K562 (cell line): Measurements from ENCODE around the gene UQCC5. TPM values are rescaled to one million over a fixed set of nuclear protein-coding genes. Genes with fewer than 3 reads are reported as not detected.

Experiments used
- ATAC-seq: fragments of 200-7000 bp; cut with Tn5 transposase; 3 replicates; pipeline ENCODE4 v1.9.1; 2020; ENCODE audit warnings: moderate library complexity
- BruUV-seq: library from RNA; stranded (reverse); fragments of 400-500 nt; replicated peaks from 2 replicates; lab custom pipeline; 2021; lab: Mats Ljungman, UMichigan
- CTCF ChIA-PET: fragments of 300-600 bp; formaldehyde crosslinking; extraction: SDS; loops from one replicate; lab custom pipeline; 2021; ENCODE audit warnings: low intra/inter-chr PET ratio; lab: Yijun Ruan, JAX
- POLR2A ChIA-PET: fragments of 300-600, 350-650 bp; sonication (Branson Sonifier 250); formaldehyde crosslinking; extraction: SDS; loops from one replicate; lab custom pipeline; 2021; ENCODE audit warnings: antibody characterized with exemption, inconsistent platforms; lab: Yijun Ruan, JAX
- DNase-seq, 4 experiments: peaks; one replicate each; pipeline versions ENCODE4 v3.0.0 to v3.0.0-alpha.2; 2011 to 2018; ENCODE audit warnings: low spot score in 3 of 4, mixed read lengths in 3 of 4; ENCODE audit errors: extremely low read depth in 1 of 4
- FAIRE-seq: peaks from 2 replicates; lab custom pipeline; 2011; peaks lifted over from hg19 to GRCh38; lab: Jason Lieb, UNC
- H2AFZ ChIP-seq: 2 replicates; pipeline ENCODE4 v1.6.0; 2011; ENCODE audit warnings: low read depth, low read length, control low read depth, inconsistent platforms
- H3K27ac ChIP-seq: fragments of 200-600 bp; 3 replicates; pipeline ENCODE4 v1.8.0; 2011; ENCODE audit warnings: low read depth, mild to moderate bottlenecking, control low read depth, inconsistent platforms, low read length, moderate library complexity, mixed read lengths; ENCODE audit errors: extremely low read depth
- H3K27me3 ChIP-seq, 2 experiments: fragments of 300-600 bp in 1 of 2; 2 replicates in 1 of 2; 3 replicates in 1 of 2; pipeline versions ENCODE4 v1.6.0 to v1.8.0; 2011; ENCODE audit warnings: inconsistent platforms in 2 of 2, low read length in 2 of 2, mild to moderate bottlenecking in 1 of 2, mixed read lengths in 1 of 2, moderate library complexity in 1 of 2; ENCODE audit not compliant: control insufficient read depth in 2 of 2, insufficient read depth in 2 of 2
- H3K36me3 ChIP-seq: fragments of 300-600 bp; 3 replicates; pipeline ENCODE4 v1.8.0; 2011; ENCODE audit warnings: mild to moderate bottlenecking, low read length, inconsistent platforms; ENCODE audit not compliant: control insufficient read depth, insufficient read depth
- H3K4me1 ChIP-seq, 2 experiments: fragments of 200-600 bp in 1 of 2; replicated peaks in 1 of 2; 2 replicates in 1 of 2; 3 replicates in 1 of 2; pipeline versions ENCODE4 v1.5.1 to v1.8.0; 2011; ENCODE audit warnings: inconsistent platforms in 2 of 2, low read length in 2 of 2, mild to moderate bottlenecking in 1 of 2, mixed read lengths in 1 of 2, moderate library complexity in 1 of 2; ENCODE audit not compliant: control insufficient read depth in 2 of 2, insufficient read depth in 2 of 2
- H3K4me2 ChIP-seq: 2 replicates; pipeline ENCODE4 v1.6.1; 2011; ENCODE audit warnings: low read length, control low read depth, inconsistent platforms, mixed read lengths; ENCODE audit not compliant: insufficient read depth
- H3K4me3 ChIP-seq: fragments of 200-600 bp; sonication (generic), shearing (Covaris generic); 2 replicates; pipeline ENCODE4 v1.5.1; 2016; ENCODE audit warnings: control low read depth, inconsistent platforms
- H3K79me2 ChIP-seq: fragments of 200-600 bp; 3 replicates; pipeline ENCODE4 v1.8.0; 2011; ENCODE audit warnings: low read length, inconsistent platforms; ENCODE audit not compliant: control insufficient read depth, insufficient read depth
- H3K9ac ChIP-seq, 2 experiments: 2 replicates each; pipeline versions ENCODE4 v1.6.0 to v1.6.1; 2011; ENCODE audit warnings: low read depth in 2 of 2, low read length in 2 of 2, control low read depth in 1 of 2, inconsistent platforms in 1 of 2, mild to moderate bottlenecking in 1 of 2, mixed read lengths in 1 of 2; ENCODE audit not compliant: insufficient read depth in 1 of 2
- H3K9me1 ChIP-seq: one replicate; pipeline ENCODE4 v1.6.0; 2011; ENCODE audit warnings: inconsistent platforms, mild to moderate bottlenecking, low read length, moderate library complexity; ENCODE audit not compliant: control insufficient read depth, insufficient read depth
- H3K9me3 ChIP-seq: replicated peaks from 2 replicates; pipeline ENCODE4 v1.5.1; 2011; ENCODE audit warnings: low read depth, low read length, inconsistent platforms; ENCODE audit not compliant: control insufficient read depth, insufficient read depth
- H4K20me1 ChIP-seq: replicated peaks from 2 replicates; pipeline ENCODE4 v1.6.1; 2011; ENCODE audit warnings: low read length, inconsistent platforms, mixed read lengths; ENCODE audit not compliant: control insufficient read depth, insufficient read depth
- ATF7 ChIP-seq: fragments of 450-650 bp; IDR thresholded peaks from 2 replicates; pipeline ENCODE4 v1.7.1; 2014; ENCODE audit warnings: mild to moderate bottlenecking, moderate library complexity
- CEBPB ChIP-seq: fragments of 450-650 bp; IDR thresholded peaks from 2 replicates; pipeline ENCODE4 v1.6.1; 2016; ENCODE audit warnings: missing genetic modification characterization, missing compliant biosample characterization
- FOXP1 ChIP-seq: sonication (generic); formaldehyde crosslinking; IDR thresholded peaks from 2 replicates; pipeline ENCODE4 v1.8.0; 2022; ENCODE audit warnings: mild to moderate bottlenecking, missing genetic modification reagents
- MYNN ChIP-seq, 2 experiments: sonication (generic); formaldehyde crosslinking in 1 of 2; IDR thresholded peaks; 2 replicates each; pipeline versions ENCODE4 v1.5.0 to v1.6.1; 2016 to 2020; ENCODE audit warnings: antibody characterized with exemption in 1 of 2, missing genetic modification reagents in 1 of 2
- NCOA1 ChIP-seq: fragments of 450-650 bp; IDR thresholded peaks from 2 replicates; pipeline ENCODE4 v1.6.1; 2016; ENCODE audit warnings: low read depth
- POLR2G ChIP-seq: fragments of 200-400 bp; formaldehyde crosslinking; IDR thresholded peaks from 2 replicates; pipeline ENCODE4 v1.6.1; 2017; ENCODE audit warnings: low read depth, mild to moderate bottlenecking, antibody characterized with exemption, low read length, moderate library complexity
- WGBS: fragments of 100-300 bp; shearing (Covaris generic); methylation state at CpG from one replicate; pipeline ENCODE4 v1.1.6; 2016; ENCODE audit warnings: low coverage, mixed read lengths; ENCODE audit not compliant: insufficient coverage; ENCODE audit errors: missing lambda C conversion rate; 5-methylcytosine and 5-hydroxymethylcytosine counted together
- in situ Hi-C: fragments of 300-500 bp; cut with MboI; formaldehyde crosslinking; loops from 4 replicates; pipeline ENCODE4 v1.15.0; 2018; ENCODE audit warnings: inconsistent platforms, mixed read lengths
- intact Hi-C: fragments of 100-400 bp; cut with micrococcal nuclease; formaldehyde crosslinking; loops from 2 replicates; pipeline ENCODE4 v1.14.2; 2022
- polyA plus RNA-seq, 8 experiments: library from polyadenylated mRNA; depleted of rRNA in 4 of 8; stranded (reverse) in 5 of 8; unstranded in 3 of 8; fragments of >200 nt; fragmentation: Nextera tagmentation in 2 of 8; fragmentation: Illumina TruSeq in 1 of 8; extraction: Ambion mirVana in 2 of 8; extraction: Trizol in 1 of 8; gene quantifications; 2 replicates each; pipeline versions ENCODE4 v1.2.1 to v1.2.3, GENCODE V29; 2011 to 2014; ENCODE audit warnings: inconsistent platforms in 1 of 8, missing spikeins in 1 of 8
- total RNA-seq, 7 experiments: library from RNA; depleted of rRNA in 6 of 7; stranded (reverse); fragments of >200 nt in 6 of 7; fragmentation: Illumina TruSeq in 2 of 7; extraction: Trizol in 2 of 7; gene quantifications; 2 replicates each; pipeline versions ENCODE4 v1.2.1 to v1.2.3, GENCODE V29; 2011 to 2021; ENCODE audit warnings: low replicate concordance in 1 of 7

The UQCC5 gene
- total and polyA plus RNA-seq, 9 of the 15 experiments (the other 6 are each of a cell fraction or from before 2014, with no cell fraction given) = 10.2 to 55.4 (median 33.8) TPM

- Histone ChIP-seq H4K20me1 (no peaks in the 10 kb centered on the region; the same call in 1 of the 2 replicates), H3K27me3 (no peaks in the 10 kb centered on the region), H3K27ac (no peak overlapping the region), H3K4me3 (no peak overlapping the region), H3K9ac (no peak overlapping the region), H2AFZ (no peak overlapping the region)
- 75% methylated on average over 2 of the region's 7 CpGs for WGBS
- POLR2A ChIA-PET = no interaction called here
- ATAC-seq = no peak; the same call in 2 of the 3 replicates
- intact Hi-C loops = no loop called here
- DNase-seq = no peak
- TF ChIP-seq NCOA1 (no peak), POLR2G (peak; percentile 44; the same call in 1 of the 2 replicates), MYNN (IDR thresholded peaks at IDR 0.05) (0 out of 2 replicates have a peak, but pooled peaks have one; percentile 29), MYNN (CRISPR knock-in tag; IDR thresholded peaks at IDR 0.05) (no peak), CEBPB (tag) (0 out of 2 replicates have a peak, but pooled peaks have one; percentile 31), FOXP1 (no peak), ATF7 (no peak)
- TF ChIP-seq, all 486 proteins: peak for 3
- no peaks in the 10 kb centered on the region for H3K79me2 ChIP-seq
- peaks cover 5 to 35% of the 10 kb centered on the region in 2 experiments; a peak in 3 of 5 replicates for H3K4me1 ChIP-seq
- no peaks in the 10 kb centered on the region for H3K9me3 ChIP-seq
- H3K9me1 ChIP-seq = no peaks in the 10 kb centered on the region
- no peak for FAIRE-seq
- peaks cover 39% of the 10 kb centered on the region; the same call in 2 of the 3 replicates for H3K36me3 ChIP-seq
- CTCF ChIA-PET = no interaction called here
- in situ Hi-C loops = no loop called here
- H3K4me2 ChIP-seq = no peak overlapping the region
- BruUV-seq = no TSS peak
Observed at GRCh38 chr3:52493232-52494017, 43.0 kb upstream of the UQCC5 start.
